ENCODE measurements around the gene CARNS1. TPM values are rescaled to one million over a fixed set of nuclear protein-coding genes. Genes with fewer than 3 reads are reported as not detected.

CARNS1 gene
- total and polyA plus RNA-seq, 2 of the 13 experiments (the other 11 are each of a cell fraction or from before 2014, with no cell fraction given) = not detected

DNA sequence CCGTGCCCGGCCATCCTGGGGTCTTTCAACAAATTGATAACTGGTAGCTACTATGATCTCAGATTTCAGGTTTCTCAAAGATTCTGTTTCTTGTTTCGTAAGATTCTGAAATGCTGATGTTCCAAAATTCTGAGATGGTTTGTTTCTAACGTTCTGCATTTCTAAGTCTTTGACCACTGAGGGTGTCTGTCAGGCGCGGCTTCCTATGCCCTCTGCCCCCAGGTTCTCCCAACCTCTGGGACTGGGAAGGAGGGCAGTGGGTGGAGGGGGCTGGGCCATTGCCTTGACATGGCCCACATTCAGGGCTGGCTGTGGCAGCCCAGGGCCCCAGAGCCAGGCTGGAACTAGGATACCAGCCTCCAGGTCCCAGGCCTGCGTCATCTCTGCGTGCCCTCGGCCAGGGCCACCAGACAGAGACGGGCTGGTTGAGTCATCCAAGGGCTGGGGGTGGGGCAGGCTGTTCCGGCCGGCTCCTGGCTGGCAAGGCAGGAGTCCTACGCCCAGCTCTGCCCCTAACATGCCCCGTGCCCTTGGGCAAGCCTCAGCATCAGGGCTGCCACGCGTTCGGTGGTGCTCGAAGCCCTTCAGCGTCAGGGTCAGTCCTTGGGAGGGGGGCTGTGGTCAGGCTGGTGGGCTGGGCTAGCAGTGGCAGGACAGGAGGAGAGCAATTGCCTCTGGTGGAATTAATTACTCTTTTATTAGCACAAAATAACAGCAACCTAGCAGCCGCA lies 48.4 kb downstream of the CARNS1 start (continued):
- TF ChIP-seq, protein P1, sequence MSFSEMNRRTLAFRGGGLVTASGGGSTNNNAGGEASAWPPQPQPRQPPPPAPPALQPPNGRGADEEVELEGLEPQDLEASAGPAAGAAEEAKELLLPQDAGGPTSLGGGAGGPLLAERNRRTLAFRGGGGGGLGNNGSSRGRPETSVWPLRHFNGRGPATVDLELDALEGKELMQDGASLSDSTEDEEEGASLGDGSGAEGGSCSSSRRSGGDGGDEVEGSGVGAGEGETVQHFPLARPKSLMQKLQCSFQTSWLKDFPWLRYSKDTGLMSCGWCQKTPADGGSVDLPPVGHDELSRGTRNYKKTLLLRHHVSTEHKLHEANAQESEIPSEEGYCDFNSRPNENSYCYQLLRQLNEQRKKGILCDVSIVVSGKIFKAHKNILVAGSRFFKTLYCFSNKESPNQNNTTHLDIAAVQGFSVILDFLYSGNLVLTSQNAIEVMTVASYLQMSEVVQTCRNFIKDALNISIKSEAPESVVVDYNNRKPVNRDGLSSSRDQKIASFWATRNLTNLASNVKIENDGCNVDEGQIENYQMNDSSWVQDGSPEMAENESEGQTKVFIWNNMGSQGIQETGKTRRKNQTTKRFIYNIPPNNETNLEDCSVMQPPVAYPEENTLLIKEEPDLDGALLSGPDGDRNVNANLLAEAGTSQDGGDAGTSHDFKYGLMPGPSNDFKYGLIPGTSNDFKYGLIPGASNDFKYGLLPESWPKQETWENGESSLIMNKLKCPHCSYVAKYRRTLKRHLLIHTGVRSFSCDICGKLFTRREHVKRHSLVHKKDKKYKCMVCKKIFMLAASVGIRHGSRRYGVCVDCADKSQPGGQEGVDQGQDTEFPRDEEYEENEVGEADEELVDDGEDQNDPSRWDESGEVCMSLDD (CRISPR knock-in tag; IDR thresholded peaks at IDR 0.05; ENCODE audit: borderline replicate concordance) = no peak
- TF ChIP-seq TCF7 (IDR thresholded peaks at IDR 0.05; ENCODE audit: low read depth) (no peak), PHF21A (CRISPR knock-in tag; IDR thresholded peaks at IDR 0.05) (no peak), CENPT (CRISPR knock-in tag; IDR thresholded peaks at IDR 0.05; ENCODE audit: low read depth) (no peak), DPF2 (CRISPR knock-in tag; IDR thresholded peaks at IDR 0.05; ENCODE audit: borderline replicate concordance, low read depth) (no peak), ZNF567 (CRISPR knock-in tag; IDR thresholded peaks at IDR 0.05; ENCODE audit: borderline replicate concordance) (no peak), NR2C2 (CRISPR knock-in tag; IDR thresholded peaks at IDR 0.05; ENCODE audit: borderline replicate concordance) (no peak), TBX2 (CRISPR knock-in tag; IDR thresholded peaks at IDR 0.05; ENCODE audit: borderline replicate concordance) (no peak), ZFP41 (CRISPR knock-in tag; IDR thresholded peaks at IDR 0.05; ENCODE audit: borderline replicate concordance) (no peak), TSC22D2 (CRISPR knock-in tag; IDR thresholded peaks at IDR 0.05; ENCODE audit: borderline replicate concordance) (no peak), ZNF556 (CRISPR knock-in tag; IDR thresholded peaks at IDR 0.05; ENCODE audit: borderline replicate concordance) (no peak), KDM4B (CRISPR knock-in tag; IDR thresholded peaks at IDR 0.05) (no peak), ZNF777 (CRISPR knock-in tag; IDR thresholded peaks at IDR 0.05) (no peak), CC2D1A (CRISPR knock-in tag; IDR thresholded peaks at IDR 0.05) (0 out of 2 replicates have a peak, but pooled peaks have one; percentile 40), PHF8 (CRISPR knock-in tag; IDR thresholded peaks at IDR 0.05) (no peak), ZNF331 (CRISPR knock-in tag; IDR thresholded peaks at IDR 0.05) (no peak), NPAS2 (CRISPR knock-in tag; IDR thresholded peaks at IDR 0.05; ENCODE audit: borderline replicate concordance) (no peak), ZNF33A (CRISPR knock-in tag; IDR thresholded peaks at IDR 0.05; ENCODE audit: borderline replicate concordance) (no peak)
- TF ChIP-seq, protein P2, sequence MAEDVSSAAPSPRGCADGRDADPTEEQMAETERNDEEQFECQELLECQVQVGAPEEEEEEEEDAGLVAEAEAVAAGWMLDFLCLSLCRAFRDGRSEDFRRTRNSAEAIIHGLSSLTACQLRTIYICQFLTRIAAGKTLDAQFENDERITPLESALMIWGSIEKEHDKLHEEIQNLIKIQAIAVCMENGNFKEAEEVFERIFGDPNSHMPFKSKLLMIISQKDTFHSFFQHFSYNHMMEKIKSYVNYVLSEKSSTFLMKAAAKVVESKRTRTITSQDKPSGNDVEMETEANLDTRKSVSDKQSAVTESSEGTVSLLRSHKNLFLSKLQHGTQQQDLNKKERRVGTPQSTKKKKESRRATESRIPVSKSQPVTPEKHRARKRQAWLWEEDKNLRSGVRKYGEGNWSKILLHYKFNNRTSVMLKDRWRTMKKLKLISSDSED (CRISPR knock-in tag; IDR thresholded peaks at IDR 0.05) = no peak
- TF ChIP-seq, protein P3, sequence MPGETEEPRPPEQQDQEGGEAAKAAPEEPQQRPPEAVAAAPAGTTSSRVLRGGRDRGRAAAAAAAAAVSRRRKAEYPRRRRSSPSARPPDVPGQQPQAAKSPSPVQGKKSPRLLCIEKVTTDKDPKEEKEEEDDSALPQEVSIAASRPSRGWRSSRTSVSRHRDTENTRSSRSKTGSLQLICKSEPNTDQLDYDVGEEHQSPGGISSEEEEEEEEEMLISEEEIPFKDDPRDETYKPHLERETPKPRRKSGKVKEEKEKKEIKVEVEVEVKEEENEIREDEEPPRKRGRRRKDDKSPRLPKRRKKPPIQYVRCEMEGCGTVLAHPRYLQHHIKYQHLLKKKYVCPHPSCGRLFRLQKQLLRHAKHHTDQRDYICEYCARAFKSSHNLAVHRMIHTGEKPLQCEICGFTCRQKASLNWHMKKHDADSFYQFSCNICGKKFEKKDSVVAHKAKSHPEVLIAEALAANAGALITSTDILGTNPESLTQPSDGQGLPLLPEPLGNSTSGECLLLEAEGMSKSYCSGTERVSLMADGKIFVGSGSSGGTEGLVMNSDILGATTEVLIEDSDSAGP (CRISPR knock-in tag; IDR thresholded peaks at IDR 0.05; ENCODE audit: borderline replicate concordance) = peak; percentile 74; the same call in 1 of the 2 replicates
- TF ChIP-seq, protein P4, sequence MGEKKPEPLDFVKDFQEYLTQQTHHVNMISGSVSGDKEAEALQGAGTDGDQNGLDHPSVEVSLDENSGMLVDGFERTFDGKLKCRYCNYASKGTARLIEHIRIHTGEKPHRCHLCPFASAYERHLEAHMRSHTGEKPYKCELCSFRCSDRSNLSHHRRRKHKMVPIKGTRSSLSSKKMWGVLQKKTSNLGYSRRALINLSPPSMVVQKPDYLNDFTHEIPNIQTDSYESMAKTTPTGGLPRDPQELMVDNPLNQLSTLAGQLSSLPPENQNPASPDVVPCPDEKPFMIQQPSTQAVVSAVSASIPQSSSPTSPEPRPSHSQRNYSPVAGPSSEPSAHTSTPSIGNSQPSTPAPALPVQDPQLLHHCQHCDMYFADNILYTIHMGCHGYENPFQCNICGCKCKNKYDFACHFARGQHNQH (CRISPR knock-in tag; IDR thresholded peaks at IDR 0.05) = peak; percentile 60
